NOMO-1 treated with DMSO at 0.1 percent for 48 hours (cell line): ENCODE results near the gene CXCR3.
"Not testable (repeated sequence)": the region's sequence is repeated elsewhere in the genome, so short reads cannot be mapped to it uniquely, and the experiment has no call there.

Source experiments
- DNase-seq: peaks from one replicate; lab custom pipeline; 2025; ENCODE audit not compliant: unreplicated experiment; lab: John Stamatoyannopoulos, UW

Gene CXCR3

DNA sequence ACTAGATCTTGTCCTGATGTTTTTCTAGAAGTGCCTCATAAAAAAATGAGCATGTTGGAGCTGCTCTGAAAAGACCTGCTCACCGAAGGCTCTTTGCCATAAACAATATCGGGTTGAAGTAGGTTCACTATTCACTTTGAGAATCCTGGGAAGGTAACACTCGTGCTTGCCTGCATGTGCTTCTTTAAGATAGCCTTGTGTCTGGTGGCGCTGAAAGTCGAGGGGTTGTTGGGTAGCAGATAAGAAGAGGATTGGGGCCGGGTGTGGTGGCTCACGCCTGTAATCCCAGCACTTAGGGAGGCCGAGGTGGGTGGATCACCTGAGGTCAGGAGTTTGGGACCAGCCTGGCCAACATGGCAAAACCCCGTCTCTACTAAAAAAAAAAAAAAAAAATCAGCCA, 6.6 kb downstream of the CXCR3 start:
- DNase-seq: not testable (repeated sequence)

DNA sequence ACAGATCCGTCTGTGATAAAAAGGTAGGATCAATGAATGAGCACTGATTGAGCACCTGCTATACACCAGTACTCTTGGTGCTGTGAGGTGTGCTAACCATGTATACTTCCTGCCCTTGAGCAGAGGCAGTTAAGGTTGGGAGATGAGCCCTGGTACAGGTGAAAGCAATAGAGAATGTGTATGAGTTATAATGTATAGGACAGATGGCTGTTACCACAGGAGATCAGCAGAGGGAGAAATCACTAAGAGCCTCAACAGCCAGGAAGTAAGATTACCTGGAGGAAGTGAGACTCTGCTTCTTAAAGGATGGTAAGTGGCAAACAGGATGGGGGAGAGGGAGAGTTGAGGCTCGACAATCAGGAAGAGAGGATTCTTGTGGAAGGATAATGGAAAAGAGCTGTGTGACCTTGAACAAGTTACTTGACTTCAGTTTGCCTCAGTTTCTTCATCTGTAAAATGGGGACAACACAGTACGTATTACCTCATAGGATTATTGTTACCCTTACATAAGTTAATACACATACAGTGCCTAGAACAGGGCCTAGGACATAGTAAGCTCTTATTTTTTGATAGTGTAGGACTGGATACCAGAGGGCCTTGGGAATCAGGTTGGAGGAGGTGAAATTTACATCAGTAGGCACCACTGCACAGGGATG, 9.1 kb downstream of the CXCR3 start:
- no peak for DNase-seq

DNA sequence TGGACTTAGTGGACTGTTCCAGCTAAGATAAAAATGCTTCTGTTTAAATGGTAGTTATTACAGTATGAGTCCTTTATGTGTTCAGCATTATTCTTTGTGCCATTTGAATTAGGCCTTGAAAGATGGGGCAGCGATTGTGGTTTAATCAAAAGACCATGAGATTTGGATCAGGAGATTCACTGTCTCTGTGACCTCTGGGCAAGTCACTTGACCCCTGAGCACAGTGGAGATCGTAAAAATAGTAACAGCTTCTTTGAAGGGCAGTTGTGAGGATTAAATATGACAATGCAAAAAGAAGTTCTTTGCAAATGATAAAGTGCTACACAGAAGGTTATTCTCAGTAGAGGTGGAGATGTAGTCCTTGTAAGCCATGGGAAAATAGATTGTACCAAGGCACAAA, 10.8 kb downstream of the CXCR3 start:
- no peak for DNase-seq

DNA sequence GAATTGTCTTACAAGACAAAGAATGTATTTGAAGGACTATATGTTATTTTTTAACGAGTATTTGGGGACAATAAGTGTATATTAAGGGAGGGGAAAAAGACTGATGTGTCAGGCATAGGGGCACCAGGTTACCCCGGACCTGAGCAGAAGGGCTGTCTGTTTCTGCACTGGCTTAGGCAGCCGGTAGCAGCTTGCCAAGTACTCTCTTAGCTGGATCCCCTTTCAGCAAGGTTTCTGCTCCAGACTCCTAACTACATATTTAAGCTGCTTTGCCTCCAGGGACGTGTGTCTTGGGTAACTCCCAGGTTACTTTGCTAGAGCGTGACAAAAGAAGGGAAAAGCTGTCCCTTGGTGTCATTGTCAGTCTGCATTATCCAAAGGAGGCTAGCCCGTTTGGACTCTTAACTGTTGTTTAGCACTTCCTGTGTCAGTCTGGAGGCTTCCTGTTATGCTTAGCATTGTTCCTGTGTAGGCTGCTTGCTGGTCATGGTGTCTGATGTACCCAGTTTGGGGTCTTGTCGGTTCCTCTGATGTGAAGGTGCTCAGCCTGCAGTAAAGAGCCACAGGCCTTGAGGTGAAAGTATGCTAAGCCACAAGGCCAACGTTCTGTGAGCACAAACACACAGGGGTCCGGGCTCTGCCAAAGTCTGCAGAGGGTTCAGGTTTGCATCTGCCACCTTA, 11.6 kb downstream of the CXCR3 start:
- no peak for DNase-seq

DNA sequence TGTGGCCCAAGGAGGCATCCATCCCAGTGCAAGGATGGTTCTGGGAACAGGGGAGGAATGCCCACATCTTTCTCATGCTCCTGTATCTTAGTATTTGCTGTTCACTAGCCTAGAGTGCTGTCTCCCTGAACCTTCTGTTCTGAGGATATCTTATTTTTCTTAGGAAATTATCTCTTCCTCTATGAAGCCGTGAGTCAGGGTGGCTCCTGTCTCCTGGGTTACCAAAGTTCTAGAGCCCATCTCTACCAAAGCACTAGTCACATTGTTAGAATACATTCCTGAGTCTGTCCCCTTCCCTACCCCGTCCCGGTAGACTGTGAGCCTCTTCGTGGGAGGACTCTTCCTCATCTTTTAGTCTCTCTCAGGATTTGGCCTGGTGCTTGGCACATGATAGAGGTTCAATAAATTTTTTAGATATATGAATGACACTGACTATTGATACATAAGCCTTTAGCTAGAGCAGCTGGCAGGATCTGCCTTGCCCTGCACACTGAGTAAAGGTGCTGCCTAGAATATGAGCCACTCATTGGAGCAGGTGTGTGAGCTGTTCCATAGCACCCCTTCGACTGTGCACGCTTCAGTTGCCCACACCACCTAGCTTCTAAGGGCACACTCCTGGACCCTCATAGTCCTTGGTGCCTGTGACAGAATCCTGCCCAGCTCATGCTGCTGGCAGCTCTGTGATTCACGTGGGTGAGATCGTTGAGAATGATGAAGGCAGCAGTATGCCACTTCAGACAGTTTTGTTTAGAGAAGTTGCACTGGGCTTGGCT, 13.3 kb downstream of the CXCR3 start:
- no peak for DNase-seq

DNA sequence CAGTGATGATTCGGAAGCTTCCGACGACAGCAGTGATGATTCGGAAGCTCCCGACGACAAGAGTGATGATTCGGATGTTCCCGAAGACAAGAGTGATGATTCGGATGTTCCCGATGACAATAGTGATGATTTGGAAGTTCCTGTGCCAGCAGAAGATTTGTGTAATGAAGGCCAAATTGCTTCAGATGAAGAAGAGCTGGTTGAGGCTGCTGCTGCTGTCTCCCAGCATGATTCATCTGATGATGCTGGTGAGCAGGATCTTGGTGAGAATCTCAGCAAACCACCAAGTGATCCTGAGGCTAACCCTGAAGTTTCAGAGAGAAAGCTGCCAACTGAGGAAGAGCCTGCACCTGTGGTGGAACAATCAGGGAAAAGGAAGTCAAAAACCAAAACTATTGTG, 14.2 kb downstream of the CXCR3 start:
- no peak for DNase-seq

DNA sequence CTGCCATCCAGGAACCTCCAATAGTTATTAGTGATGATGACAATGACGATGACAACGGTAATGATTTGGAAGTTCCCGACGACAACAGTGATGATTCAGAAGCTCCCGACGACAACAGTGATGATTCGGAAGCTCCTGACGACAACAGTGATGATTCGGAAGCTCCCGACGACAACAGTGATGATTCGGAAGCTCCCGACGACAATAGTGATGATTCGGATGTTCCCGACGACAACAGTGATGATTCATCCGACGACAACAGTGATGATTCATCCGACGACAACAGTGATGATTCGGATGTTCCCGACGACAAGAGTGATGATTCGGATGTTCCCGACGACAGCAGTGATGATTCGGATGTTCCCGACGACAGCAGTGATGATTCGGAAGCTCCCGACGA, 14.7 kb downstream of the CXCR3 start:
- no peak for DNase-seq

DNA sequence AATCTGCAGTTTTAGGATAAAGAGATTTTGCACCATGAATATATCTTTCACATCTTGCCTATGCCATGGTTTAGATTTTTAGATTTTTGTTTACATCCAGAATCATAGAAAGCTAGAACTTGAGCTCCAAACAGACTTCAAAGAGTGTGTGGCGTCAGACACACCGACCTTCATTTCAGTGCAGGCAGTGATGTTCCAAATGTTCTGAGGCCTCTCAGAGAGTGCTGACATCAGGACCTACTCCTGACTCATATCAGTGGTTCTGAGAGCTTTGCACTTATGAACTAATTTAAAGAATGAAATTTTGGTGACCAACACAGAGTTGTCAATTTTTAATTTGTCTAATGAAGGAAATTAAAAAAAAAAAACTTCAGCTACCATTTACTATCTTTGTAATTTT, 18.3 kb downstream of the CXCR3 start:
- no peak for DNase-seq

DNA sequence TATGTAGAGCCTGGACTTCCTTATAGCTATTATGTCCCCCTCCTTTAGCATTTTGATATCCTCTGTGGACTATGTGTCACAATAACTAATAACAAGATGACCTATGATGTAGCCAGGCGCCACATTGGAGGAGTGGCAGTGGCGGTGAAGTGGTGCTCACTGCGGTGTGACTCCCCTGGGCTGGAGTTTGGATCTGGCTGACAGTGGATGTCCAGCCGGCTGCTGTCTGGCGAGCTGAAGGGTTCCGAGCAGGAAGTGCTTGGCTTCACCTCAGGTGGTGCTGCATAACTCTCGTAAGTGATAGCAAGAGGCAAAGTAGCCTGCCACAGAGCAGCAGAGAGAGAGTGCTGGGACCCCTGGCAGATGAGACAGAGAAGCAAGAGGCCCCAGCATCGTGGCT, 25.1 kb downstream of the CXCR3 start:
- not testable (repeated sequence) for DNase-seq

DNA sequence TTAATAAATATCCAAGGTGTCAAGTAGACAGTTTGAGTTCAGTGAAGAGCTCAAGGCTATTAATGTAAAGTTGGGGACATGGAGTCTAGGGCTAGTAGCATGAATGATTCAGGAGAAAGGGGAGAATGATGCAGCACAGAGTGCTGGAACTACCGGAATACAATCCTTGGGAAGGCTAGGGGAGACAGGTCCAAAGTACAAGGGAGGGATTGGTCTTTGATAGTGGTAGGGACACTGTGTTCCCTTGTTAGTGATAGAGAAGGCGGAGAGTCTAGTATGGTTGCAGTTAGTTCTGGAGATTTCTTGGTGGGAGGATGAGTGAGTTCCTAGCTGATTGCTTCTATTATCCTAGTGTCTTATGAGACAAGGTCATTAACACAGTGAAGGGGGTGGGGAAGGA, 31.4 kb downstream of the CXCR3 start:
- no peak for DNase-seq

DNA sequence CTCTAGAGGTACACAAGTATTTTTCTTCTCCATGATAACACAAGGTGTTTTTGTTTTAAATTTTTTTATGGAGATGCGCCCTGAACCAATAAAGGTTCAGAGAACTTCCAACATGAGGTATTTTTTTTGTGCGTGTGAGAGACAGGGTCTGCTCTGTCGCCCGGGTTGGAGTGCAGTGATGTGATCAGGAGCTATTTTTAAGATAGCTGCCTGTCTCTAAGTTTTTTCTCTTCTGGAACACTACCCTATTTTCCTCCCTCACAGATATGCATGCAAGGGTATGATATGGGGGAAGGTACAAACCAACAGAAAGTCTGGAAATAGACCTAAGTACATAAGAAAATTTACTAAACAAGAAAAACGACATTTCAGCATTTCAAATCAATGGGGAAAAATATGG, 37.1 kb downstream of the CXCR3 start:
- DNase-seq: no peak

DNA sequence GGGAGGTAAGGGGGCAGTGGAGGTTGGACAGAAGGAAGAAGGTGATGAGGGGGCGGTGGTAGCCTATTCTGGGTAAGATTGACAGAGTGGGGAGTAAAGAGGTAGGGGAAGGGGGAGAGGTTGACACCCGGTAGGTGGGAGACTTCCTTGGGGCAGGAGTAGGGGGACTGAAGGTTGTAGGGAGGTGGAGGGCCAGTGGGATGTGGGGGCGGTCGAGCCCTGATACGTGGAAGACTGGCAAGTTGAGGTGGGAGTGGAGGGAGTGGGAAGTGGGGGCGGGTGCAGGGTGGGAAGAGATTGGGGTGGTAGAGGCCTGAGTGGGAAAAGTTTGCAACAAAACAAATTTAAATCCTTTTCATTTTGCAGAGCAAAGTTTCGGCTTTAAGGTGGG, 38.3 kb downstream of the CXCR3 start:
- DNase-seq: no peak

DNA sequence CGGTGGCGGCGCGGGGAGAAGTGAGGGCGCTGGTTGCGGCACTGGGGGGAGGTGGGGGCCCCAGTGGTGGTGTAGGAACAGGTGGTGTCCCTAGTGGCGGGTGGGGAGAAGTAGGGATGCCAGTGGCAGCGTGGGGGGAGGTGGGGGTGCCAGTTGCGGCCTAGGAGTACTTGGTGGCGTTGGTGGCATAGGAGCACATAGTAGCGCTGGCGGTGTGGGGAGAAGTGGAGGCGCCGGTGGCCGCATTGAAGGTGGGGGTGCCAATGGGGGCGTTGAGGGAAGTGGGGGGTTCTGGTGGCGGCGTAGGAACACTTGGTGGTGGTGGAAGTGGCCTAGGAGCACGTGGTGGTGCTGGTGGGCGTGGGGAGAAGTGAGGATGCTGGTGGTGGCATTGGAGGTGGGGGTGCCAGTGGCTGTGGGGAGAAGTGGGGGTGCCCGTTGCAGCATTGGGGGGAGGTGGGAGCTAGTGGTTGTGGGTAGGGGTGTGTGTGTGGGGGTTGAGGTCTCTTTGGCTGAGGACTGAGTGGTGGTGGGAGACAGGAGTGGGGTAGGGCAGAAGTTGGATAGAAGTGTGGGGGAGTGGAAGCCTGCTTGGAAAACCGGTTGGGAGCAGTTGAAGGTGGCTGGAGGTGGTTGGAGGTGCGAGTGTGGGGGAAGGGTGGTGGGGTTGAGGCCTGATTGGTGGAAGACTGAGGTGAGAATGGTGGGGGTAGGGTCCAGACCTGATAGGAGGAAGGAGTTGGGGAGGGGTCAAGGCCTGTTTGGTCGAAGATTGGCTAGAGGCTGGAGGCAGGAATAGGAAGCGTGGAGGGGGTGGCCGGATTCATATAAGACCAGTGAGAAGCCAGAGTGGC, 38.9 kb downstream of the CXCR3 start:
- DNase-seq: no peak

DNA sequence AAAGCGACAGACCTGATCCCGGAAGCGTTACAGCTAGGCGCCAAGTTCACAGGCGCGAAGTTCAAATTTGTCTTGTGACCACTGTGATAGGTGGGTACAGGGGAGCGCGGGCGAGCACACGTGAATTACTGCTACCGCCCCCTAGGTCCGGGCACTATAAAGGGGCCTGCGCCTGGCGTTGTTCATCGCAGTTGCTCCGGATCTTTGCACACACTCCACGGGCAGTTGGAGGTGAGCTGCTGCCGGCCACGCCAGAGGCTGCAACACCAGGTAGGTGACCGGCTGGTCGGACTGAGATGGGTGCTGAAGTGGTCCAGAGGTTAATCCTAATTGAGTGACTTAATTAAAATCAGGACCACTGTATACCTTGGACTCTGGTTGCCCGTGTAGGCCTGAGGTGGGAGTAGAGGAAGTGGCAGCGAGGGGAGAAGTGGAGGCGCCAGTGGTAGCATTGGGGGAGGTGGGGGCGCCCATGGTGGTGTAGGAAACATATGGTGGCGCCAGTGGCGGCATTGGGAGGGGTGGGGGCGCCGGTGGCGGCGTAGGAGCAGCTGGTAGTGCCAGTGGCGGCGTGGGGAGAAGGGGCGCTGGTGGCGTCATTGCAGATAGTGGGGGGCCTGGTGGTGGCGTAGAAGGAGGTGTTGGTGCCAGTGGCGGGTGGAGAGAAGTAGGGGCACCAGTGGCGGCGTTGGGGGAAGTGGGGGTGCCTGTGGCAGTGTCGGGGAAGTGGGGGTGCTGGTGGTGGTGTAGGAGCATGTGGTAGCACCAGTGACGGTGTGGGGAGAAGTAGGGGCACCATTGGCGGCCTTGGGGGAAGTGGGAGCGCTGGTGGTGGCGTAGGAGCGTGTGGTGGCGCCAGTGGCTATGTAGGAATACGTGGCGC, 39.8 kb downstream of the CXCR3 start, which contains the start of gene GCNA:
GCNA (plus strand) TSS at position 185 of the 883 bp plus-strand sequence. CDS start 2,385 bp downstream, outside the sequence.
- no peak for DNase-seq

DNA sequence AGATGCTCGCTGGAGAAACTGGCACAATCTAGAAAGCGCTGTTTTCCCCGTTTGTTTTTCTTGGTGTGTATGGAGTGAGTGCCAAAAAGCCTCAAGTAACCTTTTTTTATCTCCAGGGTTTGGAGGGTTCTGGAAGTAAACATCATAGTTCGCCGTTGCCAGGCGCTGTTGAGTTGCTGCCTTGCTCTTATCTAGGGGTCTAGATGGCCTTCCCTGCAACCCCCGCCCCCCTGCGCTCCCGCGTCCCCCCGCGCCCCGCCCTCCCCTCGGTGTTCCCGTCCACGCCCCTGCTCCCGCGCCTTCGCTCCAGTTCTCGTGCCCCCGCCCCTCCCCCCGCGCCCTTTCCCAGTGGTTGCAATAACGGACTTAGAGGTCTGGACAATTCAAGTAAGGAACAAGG, 40.6 kb downstream of the CXCR3 start:
- no peak for DNase-seq

DNA sequence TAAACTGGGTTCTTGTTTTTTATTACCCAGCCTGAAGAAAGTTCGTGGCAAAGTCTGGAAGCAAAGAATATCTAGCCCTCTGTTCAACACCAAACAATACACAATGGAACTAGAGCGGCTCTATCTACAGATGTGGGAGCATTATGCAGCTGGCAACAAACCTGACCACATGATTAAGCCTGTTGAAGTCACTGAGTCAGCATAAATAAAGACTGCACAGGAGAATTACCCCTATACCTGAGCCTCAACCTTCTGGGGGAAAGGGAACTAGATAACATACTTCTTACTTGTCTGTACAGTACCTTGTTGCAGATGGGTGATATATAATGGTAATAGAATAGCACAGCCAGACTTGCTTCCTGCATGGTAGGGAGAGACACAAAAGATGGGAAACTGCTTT, 44.7 kb downstream of the CXCR3 start:
- no peak for DNase-seq

DNA sequence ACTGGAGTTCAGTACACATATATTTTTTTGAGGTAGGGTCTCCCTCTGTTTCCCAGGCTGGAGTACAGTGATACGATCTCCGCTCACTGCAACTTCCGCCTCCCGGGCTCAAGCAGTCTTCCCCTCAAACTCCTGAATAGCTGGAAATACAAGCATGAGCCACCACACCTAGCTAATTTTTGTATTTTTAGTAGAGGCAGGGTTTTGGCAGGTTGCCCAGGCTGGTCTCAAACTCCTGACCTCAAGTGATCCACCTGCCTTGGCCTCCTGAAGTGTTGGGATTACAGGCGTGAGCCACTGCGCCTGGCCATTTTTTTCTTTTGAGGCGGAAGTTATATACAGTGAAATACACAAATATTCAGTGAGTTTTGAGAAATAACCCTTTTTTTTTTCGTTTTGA, 46.9 kb downstream of the CXCR3 start:
- DNase-seq: not testable (repeated sequence)
